Fibroblast of the conjunctiva (primary cell): ENCODE measurements around the gene RNGTT.
"Not testable (repeated sequence)": the region's sequence is repeated elsewhere in the genome, so short reads cannot be mapped to it uniquely, and the experiment has no call there.

Experiments
- DNase-seq: peaks from one replicate; pipeline ENCODE4 v3.0.0-alpha.2; 2010; ENCODE audit warnings: low read depth

The RNGTT gene

DNA sequence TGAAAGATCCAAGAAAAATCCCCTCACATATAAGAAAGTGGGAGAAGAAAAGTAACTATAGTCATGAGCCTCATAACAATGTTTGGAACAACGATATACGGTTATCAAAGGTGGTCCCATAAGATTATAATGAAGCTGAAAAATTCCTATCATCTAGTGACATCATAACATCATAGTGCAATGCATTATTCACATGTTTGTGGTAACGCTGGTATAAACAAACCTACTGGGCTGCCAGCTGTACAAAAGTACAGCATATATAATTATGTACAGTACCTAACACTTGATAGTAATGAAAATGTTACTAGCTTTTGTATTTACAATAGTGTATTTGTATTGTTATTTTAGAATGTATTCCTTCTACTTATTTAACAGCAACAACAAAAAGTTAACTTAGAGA, 240.7 kb downstream of the RNGTT start:
- no peak for DNase-seq

DNA sequence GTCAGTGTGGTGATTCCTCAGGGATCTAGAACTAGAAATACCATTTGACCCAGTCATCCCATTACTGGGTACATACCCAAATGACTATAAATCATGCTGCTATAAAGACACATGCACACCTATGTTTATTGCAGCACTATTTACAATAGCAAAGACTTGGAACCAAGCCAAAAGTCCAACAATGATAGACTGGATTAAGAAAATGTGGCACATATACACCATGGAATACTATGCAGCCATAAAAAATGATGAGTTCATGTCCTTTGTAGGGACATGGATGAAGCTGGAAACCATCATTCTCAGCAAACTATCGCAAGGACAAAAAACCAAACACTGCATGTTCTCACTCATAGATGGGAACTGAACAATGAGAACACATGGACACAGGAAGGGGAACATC, 247.0 kb downstream of the RNGTT start:
- DNase-seq = not testable (repeated sequence)

DNA sequence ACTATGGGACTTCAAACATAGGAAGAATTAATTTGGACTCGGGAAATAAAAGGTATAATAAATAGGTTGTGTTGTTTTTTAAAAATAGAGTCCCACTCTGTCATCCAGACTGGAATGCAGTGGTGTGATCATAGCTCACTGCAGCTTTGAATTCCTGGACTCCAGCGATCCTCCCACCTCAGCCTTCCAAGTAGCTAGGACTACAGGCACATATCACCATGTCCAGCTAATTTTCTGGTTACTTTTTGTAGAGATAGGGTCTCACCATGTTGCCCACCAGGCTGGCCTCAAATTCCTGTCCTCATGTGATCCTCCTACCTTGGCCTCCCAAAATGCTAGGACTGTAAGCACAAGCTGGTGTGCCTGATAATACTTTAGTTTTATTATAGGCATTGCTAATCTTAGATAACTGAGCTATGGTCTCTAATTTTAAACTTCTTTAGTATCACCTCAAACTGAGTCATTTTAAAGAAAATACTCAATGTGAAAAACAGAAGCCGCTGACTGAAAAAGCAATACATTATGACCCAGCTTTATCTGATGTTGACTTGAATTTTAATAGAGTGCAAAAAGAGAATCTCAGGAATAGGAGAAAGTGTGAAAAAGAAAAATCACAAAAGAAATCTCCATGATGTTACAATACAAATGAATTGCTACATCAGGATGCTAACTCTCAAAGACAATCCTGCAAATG, 251.0 kb downstream of the RNGTT start:
- no peak for DNase-seq

DNA sequence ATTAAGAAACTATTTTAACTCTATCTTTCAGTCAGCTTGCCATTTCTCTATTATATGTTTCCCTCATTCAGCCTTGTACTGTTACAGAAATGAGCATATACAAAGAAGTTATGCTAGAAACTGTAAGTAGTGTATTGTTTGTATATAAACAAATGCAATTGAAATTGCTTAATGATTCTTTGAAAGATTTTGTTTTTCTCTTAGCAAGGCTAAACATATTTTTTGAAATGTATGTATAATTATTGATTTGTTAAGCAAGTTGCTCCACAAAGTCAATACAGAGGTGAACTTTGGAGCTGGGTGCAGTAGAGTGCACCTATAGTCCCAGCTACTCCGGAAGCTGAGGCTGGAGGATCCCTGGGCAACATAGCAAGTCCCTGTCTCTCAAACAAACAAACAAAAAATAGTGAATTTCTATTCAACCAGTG, 253.6 kb downstream of the RNGTT start:
- DNase-seq = no peak

DNA sequence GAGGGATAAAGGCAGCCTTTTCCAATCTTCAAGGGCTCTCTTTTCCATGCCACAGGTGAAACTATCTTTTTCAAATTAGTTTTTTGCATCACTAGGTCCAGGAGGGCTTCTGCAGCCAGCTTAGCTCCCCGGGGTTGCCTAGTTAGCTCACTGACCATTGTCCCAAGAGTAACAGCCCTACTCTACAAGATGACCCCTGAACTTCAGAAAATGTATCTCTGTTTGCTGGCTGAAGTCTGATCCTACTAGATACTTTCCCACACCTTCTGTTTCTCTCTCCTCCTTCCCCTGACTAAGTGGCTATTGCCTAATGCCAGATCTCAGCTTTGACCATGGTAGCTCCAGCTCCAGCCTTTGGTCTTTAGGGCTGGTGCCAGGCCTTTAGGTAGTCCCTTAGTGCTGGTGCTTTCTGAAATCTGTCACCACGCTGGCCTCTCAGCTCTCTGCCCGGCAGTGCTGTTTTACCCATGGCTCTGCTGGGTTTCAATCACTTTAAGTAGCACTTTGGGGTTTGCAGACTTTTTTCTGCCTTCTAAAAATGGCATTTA, 255.1 kb downstream of the RNGTT start:
- DNase-seq = no peak

DNA sequence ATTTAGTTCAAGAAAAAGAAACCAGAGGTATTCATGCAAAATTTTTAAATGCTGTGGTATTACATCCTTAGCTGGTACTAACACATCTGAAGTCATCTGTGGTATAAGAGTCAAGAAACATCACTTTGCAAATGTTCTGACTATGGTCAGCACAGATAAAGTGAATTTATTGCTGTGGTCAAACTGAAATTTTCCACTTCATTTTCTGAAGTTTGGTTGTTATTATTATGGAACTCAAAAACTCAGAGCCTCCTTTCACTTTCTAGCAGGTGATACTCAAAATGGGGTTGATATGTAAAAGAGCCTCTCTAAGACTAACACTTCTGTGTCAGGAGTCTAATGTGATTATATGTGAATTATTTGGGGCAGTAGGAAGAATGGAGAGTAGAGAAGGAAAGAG, 257.8 kb downstream of the RNGTT start:
- DNase-seq = no peak

DNA sequence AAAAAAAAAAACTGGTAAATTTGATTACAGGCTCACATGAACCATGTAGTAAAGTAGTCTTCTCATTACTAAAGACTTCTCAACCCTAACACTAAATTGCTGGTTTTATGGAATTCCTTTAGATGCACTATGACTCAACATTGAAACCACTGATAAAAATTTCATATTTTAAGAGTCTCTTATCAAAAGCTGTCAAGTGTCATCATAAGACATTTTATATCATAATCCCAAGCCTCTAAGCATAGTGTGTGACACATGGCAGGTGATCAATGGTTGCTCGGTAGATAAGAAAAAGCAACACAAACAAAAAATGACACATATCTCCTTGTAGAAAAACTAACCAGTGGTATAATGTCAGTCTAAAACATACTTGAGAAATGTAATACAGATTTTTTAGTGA, 258.4 kb downstream of the RNGTT start:
- DNase-seq = no peak

DNA sequence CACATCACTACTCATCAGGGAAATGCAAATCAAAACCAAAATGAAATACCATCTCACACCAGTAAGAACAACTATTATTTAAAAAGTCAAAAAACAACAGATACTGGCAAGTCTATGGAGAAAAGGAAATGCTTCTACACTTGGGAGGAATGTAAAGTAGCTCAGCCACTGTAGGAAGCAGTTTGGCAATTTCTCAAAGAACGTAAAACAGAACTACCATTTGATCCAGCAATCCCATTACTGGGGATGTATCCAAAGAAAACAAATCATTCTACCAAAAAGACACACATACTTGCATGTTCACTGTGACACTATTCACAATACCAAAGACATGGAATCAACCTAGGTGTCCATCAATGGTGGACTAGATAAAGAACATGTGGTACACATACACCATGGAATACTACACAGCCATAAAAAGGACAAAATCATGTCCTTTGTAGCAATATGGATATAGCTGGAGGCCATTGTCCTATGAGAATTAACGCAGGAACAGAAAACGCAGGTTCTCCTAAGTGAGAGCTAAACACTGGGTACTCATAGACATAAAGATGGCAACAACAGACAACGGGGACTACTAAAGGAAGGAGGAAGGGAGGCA, 260.4 kb downstream of the RNGTT start:
- no peak for DNase-seq

DNA sequence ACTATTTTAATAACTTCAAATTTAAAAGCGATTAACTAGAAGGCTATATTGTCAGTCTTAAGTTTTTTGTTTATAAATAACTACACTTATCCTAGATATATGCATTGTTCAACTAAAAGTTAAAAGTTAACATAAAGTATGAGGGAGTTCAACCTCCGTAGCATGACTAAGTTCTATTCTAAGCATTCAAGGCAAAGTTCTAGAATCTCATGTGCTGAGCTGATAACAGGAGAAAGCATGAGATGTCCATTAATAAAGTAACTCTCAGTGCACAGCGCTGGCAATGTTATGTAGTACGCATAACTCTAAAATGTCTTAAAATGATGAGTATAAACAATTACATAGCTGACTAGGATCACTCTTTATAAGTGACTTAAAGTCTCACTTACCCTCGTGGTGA, 264.8 kb downstream of the RNGTT start:
- DNase-seq = no peak

DNA sequence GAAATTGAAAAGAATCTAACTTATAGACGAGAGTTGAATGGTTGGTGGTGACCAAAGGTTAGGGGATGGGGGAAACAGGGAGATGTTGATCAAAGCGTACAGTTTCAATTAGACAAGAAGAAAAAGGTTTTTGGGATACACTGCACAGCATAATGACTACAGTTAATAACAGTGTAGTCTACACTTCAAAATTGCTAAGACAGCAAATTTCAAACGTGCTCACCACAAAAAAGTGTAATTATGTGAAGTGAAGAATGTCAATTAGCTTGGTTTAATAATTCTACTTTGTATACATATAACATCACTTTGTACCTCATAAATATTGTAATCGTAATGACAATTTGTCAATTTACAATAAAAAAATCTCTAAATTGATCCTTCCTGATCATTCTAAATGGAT, 267.5 kb downstream of the RNGTT start:
- DNase-seq = no peak

DNA sequence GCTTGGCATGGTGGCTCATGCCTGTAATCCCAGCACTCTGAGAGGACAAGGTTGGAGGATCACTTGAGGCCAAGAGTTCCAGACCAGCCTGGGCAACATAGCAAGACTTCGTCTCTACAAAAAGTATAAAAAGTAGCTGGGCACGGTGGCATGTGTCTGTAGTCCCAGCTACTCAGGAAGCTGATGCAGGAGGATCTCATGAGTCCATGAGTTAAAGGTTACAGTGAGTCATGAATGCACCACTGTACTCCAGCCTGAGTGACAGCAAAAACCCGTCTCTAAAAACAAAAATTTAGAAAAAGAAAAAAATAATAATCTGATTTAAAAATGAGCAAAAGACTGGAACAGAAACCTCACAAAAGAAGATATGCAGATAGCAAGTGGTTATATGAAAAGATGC, 279.7 kb downstream of the RNGTT start:
- no peak for DNase-seq

DNA sequence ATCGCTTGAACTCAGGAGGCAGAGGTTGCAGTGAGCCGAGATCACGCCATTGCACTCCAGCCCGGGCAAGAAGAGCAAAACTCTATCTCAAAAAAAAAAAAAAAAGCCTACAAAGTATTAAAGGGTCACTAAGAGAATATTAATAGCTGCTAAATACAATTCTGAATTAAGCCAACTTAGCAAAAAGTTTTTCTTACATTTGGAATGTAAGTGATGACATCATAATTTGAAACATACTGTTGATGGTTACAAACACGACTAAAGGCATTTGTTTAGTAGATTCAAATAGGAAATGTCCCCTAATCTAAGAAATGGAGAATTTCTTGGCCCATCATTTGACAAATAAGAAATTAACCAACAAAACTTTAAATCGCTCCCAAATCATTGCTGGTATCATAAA, 282.8 kb downstream of the RNGTT start:
- peak; percentile 1 for DNase-seq

DNA sequence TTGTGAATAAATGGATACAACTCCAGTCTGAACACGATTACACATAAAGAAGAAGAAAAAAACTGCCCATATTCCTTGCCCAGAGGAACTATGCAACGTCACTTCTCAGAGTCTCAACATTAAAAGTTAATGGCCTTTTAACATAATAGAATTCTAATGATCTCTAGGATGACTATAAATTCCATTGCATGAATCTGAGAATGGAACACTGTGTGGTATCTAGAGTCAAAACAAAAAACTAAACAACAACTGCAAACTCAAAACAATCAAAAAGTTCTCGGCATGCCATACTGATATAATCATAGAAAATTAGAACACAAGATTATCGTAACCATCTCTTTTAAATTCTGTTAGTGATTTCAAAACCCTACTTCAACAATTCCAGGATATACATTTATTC, 283.6 kb downstream of the RNGTT start:
- DNase-seq = no peak

DNA sequence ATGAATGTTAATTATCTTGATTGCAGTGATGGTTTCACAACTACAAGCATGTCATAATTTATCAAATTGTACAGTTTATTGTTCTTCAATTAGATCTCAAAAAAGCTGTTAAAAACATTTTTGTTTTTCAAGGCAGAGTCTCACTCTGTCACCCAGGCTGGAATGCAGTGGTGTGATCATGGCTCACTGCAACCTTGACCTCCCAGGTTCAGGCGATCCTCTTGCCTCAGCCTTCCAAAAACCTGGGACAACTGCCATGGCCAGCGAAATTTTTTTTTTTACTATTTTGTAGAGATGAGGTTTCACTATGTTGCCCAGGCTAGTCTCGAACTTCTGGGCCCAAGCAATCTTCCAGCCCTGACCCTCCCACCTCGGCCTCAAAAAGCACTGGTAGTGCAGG, 286.1 kb downstream of the RNGTT start:
- DNase-seq = no peak

DNA sequence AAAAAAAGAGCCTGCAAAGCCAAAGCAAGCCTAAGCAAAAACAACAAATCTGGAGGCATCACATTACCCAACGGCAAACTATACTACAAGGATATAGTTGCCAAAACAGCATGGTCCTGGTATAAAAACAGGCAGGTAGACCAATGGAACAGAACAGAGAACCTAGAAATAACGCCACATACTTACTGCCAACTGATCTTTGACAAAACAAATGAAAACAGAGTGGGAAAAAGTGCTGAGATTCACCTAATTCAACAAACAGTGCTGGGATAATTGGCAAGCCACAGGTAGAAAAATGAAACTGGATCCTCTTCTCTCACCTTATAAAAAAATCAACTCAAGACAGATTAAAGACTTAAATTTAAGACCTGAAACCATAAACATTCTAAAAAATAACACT, 291.8 kb downstream of the RNGTT start:
- DNase-seq = no peak

DNA sequence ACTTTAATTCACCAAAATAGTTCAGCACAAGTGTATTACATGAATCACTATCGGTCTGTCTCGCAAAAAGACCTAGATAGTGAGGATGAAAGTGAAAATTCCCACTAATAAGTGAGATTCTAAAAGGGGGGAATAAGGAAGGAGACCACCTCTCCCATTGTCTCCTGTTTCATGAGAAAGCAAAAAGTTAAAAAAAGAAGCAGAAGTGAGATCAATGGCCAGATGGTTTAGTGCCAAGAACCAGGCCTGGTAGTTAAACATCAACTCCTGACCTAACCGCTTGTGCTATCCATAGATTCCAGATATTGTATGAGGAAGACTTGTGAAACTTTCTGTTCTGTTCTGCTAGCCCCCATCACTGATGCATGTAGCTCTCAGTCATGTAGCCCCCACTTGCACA, 293.0 kb downstream of the RNGTT start:
- no peak for DNase-seq

DNA sequence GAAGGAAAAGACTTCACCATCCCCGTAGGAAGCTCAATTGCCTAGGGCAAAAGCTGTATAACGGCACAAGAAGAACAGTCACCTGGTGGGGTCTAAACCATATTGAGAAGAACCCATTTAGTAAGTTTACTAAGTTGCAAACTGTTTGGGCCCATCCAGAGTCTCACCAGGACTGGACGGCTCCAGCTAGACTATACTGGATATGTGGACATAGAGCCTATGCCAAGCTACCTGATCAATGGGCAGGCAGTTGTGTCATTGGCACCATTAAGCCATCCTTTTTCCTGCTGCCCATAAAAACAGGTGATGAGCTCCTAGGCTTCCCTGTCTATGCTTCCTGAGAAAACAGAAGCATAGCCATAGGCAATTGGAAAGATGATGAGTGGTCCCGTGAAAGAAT, 293.9 kb downstream of the RNGTT start:
- DNase-seq = no peak

DNA sequence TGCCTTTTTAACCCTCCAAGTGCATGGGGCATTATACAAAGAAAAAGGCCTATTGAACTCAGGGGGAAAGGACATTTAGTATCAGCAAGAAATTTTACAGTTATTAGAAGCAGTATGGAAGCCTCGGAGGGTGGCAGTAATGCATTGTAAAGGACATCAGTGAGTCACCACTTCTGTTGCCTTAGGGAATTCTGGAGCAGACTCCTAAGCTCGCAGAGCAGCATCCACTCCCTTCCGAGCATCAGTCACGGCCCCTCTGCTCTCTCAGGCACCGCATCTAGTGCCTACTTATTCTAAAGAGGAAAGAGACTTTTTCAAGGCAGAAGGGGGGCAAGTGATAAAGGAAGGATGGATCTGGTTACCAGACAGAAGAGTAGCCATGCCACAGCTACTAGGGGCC, 296.5 kb downstream of the RNGTT start:
- no peak for DNase-seq

DNA sequence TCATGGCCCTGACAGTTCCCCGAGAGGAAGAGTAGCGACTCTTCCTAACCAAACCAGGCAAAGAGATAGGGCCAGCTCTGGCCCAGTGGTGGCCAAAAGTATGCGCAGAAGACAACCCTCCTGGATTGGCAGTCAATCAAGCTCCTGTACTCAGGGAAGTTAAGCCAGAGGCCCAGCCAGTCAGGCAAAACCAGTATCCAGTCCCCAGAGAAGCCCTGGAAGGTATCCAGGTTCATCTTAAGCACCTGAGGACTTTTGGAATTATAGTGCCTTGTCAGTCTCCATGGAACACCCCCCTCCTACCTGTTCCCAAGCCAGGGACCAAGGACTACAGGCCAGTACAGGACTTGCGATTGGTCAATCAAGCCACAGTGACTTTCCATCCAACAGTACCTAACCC, 298.3 kb downstream of the RNGTT start:
- no peak for DNase-seq

DNA sequence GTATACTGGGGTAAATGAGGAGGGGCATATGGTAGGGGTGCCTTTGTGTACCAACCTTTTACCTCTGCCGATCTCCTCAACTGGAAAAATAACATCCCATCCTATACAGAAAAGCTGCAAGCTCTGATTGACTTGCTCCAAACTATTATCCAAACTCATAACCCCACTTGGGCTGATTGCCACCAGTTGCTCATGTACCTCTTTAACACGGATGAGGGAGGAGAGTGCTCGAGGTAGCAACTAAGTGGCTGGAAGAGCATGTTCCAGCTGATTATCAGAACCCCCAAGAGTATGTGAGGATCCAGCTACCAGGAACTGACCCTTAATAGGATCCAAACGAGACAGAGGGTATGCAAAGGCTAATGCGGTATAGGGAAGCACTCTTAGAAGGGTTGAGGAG, 299.6 kb downstream of the RNGTT start:
- no peak for DNase-seq

DNA sequence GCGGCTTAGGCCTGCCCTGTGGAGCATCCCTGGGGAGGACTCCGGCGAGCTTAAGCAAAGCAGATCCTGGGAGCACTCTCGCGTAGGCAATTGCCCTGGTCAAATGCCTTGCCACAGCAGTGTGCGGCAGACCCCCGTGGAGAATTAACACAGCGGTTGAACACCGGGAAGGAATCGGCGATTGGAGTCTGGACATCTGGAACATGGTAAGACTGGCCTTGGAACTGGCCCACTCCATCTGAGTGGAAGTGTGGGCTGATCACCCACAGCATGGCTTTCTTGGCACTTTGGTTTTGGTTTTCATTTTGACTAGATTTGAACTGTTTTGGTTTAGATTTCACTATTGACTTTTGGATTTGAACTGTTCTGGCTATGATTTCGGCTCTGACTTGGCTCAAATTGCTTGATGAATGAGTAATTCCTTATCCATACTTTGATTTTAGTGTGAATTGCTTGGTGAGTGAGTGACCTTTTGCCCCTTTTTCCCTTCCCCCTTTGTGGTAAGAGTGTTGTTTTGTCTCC, 300.7 kb downstream of the RNGTT start:
- no peak for DNase-seq

DNA sequence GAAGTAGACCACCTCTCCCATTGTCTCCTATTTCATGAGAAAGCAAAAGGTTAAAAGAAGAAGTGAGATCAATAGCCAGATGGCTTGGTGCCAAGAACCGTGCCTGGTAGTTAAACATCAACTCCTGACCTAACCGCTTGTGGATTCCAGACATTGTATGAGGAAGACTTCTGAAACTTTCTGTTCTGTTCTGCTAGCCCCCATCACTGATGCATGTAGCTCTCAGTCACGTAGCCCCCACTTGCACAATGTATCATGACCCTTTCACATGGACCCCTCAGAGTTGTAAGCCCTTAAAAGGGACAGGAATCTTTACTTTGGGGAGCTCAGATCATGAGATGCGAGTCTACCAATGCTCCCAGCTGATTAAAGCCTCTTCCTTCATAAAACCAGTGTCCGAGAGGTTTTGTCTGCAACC, 301.2 kb downstream of the RNGTT start:
- no peak for DNase-seq

DNA sequence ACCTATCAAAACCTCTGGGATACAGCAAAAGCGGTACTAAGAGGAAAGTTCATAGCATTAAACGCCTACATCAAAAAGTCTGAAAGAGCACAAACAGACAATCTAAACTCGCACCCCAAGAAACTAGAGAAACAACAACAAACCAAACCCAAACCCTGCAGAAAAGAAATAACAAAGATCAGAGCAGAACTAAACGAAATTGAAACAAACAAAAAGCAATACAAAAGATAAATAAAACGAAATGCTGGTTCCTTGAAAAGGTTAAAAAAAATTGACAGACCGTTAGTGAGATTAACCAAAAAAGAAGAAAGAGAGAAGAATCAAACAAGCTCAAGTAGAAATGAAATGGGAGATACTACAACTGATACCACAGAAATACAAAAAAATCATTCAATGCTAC, 302.3 kb downstream of the RNGTT start:
- DNase-seq = no peak

DNA sequence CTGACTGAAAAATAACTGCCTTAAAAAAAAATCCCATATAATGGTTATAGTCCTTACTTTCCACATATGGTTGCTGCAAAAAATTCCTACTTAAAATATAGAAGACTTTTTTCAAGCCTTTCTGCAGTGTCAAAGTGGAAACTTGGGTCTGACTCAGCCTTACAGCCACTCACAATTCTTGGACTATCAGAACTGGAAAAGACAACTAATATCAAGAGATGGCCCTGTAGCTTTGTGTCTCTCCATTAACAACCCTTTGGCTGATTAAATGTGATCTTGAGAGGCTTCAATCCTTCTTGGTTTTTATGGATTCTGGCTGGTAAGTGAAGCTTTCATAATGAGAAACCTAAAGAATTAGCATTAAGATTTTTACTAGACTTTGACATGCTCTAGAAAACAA, 307.8 kb downstream of the RNGTT start:
- DNase-seq = no peak
